ENCODE measurements around the gene PTPN23. TPM values are rescaled to one million over a fixed set of nuclear protein-coding genes. Genes with fewer than 3 reads are reported as not detected.
A peak's percentile ranks its signal among the peaks of the same experiment; 100 is the strongest.

Gene PTPN23
- total RNA-seq, 1 donor from 2014 or later = 71.4 TPM

DNA sequence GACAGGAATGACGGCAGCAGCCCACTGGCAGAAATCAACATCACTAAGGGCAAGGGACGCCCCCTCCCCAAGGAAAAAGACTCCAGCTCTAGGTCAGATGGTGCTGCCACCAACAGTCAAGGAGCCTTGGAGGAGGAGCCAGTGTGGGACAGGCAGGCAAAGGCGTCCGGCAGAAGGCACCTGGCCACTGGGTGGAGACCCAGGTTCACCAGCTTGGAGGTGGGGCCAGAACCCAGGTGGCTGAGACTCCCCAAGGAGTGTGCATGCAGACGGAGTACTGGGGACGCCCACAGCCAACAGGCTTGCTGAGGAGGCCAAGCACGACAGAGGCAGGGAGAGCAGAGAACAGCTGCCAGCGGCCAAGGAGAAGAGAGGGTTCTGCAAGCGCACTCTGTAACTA is 35.2 kb downstream of the PTPN23 start:
- H3K27ac Mint-ChIP-seq = peak overlapping the region; percentile 79
- no peak overlapping the region for H3K4me3 Mint-ChIP-seq (ENCODE audit: low read depth)
- peaks cover 25% of the 10 kb centered on the region for H3K36me3 Mint-ChIP-seq (ENCODE audit: insufficient read depth)

DNA sequence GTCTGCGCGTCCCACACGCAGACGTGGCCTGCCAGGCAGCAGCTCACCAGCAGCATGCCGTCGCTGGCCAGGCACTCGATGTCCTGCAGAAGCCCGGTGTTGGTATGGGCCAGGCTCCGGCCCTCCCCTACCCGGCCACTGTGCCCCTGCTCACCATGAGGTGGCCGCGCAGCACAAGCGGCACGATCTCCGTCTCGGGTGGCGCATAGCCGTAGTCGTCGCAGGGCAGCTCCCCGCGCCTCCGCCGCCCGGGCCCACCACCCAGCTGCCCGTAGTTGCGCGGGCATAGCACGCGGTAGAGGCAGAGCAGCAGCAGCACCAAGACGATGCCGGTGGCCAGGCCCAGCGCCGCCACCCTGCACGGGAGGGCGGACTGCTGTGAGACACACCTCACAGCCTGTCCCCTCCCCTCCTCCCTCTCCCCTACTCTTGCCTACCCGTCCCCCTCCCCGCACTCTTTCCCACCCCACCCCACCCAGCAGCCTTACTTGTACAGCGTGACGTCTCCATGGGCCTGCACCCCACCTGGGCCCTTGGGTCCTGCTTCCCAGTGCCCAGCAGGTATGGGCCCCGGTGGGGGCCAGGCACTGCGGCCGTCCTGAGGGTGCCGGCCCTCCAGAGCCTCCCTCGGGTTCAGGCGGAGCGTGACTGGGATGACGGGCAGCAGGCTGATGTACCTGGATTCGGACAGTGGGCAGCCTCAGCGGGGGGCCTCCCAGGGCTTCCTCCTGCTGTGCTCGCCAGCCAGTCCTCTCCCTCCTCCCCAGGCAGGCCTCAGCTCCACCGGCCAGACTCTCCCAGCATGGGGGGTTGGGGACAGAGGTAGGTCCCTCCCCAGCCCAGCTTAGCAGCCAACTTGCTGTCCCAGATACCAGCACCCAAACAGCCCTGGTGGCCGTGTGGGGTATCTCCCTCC is 37.6 kb downstream of the PTPN23 start:
- H3K9me3 Mint-ChIP-seq (ENCODE audit: low read depth) = no peaks in the 10 kb centered on the region
- no peak for DNase-seq (ENCODE audit: low spot score, unreplicated experiment)
- no peaks in the 10 kb centered on the region for H3K27me3 Mint-ChIP-seq
- H3K36me3 Mint-ChIP-seq (ENCODE audit: insufficient read depth) = peaks cover 19% of the 10 kb centered on the region
- H3K27ac Mint-ChIP-seq = peak overlapping the region; percentile 89
- peaks cover 2% of the 10 kb centered on the region for H3K4me1 Mint-ChIP-seq (ENCODE audit: low read depth)
- no peak overlapping the region for H3K4me3 Mint-ChIP-seq (ENCODE audit: low read depth)
- TF ChIP-seq, protein P1, sequence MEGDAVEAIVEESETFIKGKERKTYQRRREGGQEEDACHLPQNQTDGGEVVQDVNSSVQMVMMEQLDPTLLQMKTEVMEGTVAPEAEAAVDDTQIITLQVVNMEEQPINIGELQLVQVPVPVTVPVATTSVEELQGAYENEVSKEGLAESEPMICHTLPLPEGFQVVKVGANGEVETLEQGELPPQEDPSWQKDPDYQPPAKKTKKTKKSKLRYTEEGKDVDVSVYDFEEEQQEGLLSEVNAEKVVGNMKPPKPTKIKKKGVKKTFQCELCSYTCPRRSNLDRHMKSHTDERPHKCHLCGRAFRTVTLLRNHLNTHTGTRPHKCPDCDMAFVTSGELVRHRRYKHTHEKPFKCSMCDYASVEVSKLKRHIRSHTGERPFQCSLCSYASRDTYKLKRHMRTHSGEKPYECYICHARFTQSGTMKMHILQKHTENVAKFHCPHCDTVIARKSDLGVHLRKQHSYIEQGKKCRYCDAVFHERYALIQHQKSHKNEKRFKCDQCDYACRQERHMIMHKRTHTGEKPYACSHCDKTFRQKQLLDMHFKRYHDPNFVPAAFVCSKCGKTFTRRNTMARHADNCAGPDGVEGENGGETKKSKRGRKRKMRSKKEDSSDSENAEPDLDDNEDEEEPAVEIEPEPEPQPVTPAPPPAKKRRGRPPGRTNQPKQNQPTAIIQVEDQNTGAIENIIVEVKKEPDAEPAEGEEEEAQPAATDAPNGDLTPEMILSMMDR (IDR thresholded peaks at IDR 0.05; ENCODE audit: unreplicated experiment) = peak; percentile 22

More for the DNA sequence above, 35.2 kb downstream of the PTPN23 start:
- Mint-ChIP-seq H3K9me3 (ENCODE audit: low read depth) (no peaks in the 10 kb centered on the region), H3K27me3 (no peaks in the 10 kb centered on the region), H3K4me1 (ENCODE audit: low read depth) (no peaks in the 10 kb centered on the region)
- no peak for DNase-seq (ENCODE audit: low spot score, unreplicated experiment)
- TF ChIP-seq, protein P1 (IDR thresholded peaks at IDR 0.05; ENCODE audit: unreplicated experiment) = no peak

DNA sequence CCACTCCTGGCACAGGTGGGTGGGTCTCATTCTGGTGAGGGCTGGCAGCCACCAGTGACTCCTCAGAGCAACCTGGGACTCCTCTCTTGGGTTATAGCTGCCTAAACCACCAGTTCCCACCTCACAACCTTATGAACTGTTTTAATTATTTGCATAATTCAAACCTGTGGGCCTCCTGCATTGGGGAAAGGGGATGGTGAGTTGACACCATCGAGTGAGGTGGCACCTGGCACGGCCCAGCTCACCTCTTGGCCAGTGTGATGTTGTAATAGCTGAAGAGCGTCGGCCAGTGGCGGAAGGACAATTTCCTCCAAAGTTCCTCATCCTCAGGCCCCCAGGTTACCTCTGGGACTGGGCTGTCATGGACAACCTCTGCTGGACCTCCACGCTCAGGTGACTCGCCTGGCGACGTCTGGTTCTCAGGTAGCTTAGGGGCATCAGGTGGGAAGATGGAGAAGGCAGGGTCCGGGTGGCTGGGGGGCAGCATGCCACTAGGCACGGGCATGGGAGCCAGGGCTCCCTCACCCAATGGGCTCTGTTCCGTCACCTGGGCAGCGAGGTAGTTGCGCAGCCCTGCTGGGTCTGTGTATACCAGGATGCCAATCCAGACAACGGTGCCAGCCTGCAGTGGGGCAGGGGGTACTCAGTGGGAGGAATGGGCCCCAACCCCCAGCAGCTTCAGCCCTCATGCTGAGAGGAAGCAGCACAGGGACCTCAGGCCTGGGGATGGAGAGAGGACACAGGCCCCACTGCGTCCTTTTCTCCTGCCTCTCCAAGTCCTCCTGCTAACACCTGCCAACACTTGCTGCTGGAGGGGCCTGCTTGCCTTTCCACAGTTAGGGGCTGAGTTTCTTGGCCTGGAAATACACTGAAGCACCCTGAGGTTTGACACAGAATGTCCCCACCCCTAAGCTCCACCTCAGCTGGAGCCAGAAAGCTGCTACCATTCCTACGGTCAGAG is 38.5 kb downstream of the PTPN23 start:
- no peak for DNase-seq (ENCODE audit: low spot score, unreplicated experiment)
- Mint-ChIP-seq H3K36me3 (ENCODE audit: insufficient read depth) (peaks cover 19% of the 10 kb centered on the region), H3K4me3 (ENCODE audit: low read depth) (no peak overlapping the region), H3K4me1 (ENCODE audit: low read depth) (peaks cover 2% of the 10 kb centered on the region), H3K27me3 (no peaks in the 10 kb centered on the region), H3K27ac (peak overlapping the region; percentile 89), H3K9me3 (ENCODE audit: low read depth) (no peaks in the 10 kb centered on the region)
- TF ChIP-seq, protein P1 (IDR thresholded peaks at IDR 0.05; ENCODE audit: unreplicated experiment) = no peak

DNA sequence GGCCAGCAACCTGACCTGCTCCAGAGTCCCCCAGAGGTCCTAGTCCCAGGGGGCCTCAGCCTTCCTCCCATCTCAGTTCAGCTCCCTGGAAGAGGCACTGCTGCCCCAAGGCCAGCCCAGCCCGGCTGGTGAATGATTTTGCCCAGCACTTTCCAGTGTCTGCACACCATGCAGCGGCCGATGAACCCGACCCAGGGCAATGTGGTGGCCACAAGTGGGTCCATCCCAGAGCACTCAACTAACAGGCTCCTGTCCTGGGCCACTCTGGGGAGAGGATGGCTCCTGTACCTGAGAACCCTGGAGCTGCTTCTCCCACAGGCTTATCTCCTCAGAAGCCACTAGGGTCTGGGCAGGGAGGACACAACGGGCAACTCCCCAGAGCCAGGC is 39.2 kb downstream of the PTPN23 start:
- Mint-ChIP-seq H3K27ac (peak overlapping the region; percentile 59), H3K27me3 (no peaks in the 10 kb centered on the region), H3K4me1 (ENCODE audit: low read depth) (peaks cover 8% of the 10 kb centered on the region), H3K36me3 (ENCODE audit: insufficient read depth) (peaks cover 20% of the 10 kb centered on the region), H3K4me3 (ENCODE audit: low read depth) (no peak overlapping the region), H3K9me3 (ENCODE audit: low read depth) (no peaks in the 10 kb centered on the region)
- TF ChIP-seq, protein P1 (IDR thresholded peaks at IDR 0.05; ENCODE audit: unreplicated experiment) = no peak
- no peak for DNase-seq (ENCODE audit: low spot score, unreplicated experiment)

Data from progenitor cell of endocrine pancreas (in vitro differentiated cells).